HepG2 (cell line): Measurements from ENCODE around the gene FAM168A. TPM values are rescaled to one million over a fixed set of nuclear protein-coding genes. Genes with fewer than 3 reads are reported as not detected.

Source experiments
- ATAC-seq: fragments of 200-7000 bp; cut with Tn5 transposase; 3 replicates; pipeline ENCODE4 v1.9.1; 2020; ENCODE audit warnings: mild to moderate bottlenecking, moderate library complexity
- BruUV-seq: library from RNA; stranded (reverse); fragments of 400-500 nt; replicated peaks from 2 replicates; lab custom pipeline; 2021; lab: Mats Ljungman, UMichigan
- CTCF ChIA-PET: fragments of 300-600 bp; formaldehyde crosslinking; extraction: SDS; loops from one replicate; lab custom pipeline; 2021; ENCODE audit warnings: low total read pairs, inconsistent platforms, low intra/inter-chr PET ratio; lab: Yijun Ruan, JAX
- POLR2A ChIA-PET: fragments of 350-600 bp; sonication (Branson Sonifier 250); formaldehyde crosslinking; loops from one replicate; lab custom pipeline; 2020; ENCODE audit warnings: antibody characterized with exemption, inconsistent platforms; lab: Yijun Ruan, JAX
- DNase-seq: peaks from one replicate; pipeline ENCODE4 v3.0.0-alpha.2; 2015; ENCODE audit warnings: low spot score
- FAIRE-seq: peaks from 3 replicates; lab custom pipeline; 2011; peaks lifted over from hg19 to GRCh38; lab: Jason Lieb, UNC
- H2AFZ ChIP-seq: one replicate; pipeline ENCODE4 v1.6.1; 2011; ENCODE audit warnings: low read length, inconsistent platforms
- H3K27ac ChIP-seq: fragments of 300-600 bp; 3 replicates; pipeline ENCODE4 v1.8.0; 2011; ENCODE audit warnings: mixed run types, mild to moderate bottlenecking, mixed read lengths, low read length, inconsistent platforms; ENCODE audit not compliant: insufficient read depth; ENCODE audit errors: extremely low read length
- H3K27me3 ChIP-seq, 2 experiments: fragments of 200-600 bp in 1 of 2; 2 replicates in 1 of 2; 3 replicates in 1 of 2; pipeline versions ENCODE4 v1.6.0 to v1.8.0; 2011; ENCODE audit warnings: low read length in 2 of 2, mild to moderate bottlenecking in 2 of 2, moderate library complexity in 2 of 2, inconsistent platforms in 1 of 2; ENCODE audit not compliant: insufficient read depth in 2 of 2, control insufficient read depth in 1 of 2
- H3K36me3 ChIP-seq, 2 experiments: fragments of 200-600 bp in 1 of 2; replicated peaks in 1 of 2; 2 replicates in 1 of 2; 3 replicates in 1 of 2; pipeline versions ENCODE4 v1.5.1 to v1.8.0; 2011; ENCODE audit warnings: low read length in 2 of 2, inconsistent platforms in 1 of 2; ENCODE audit not compliant: insufficient read depth in 2 of 2, control insufficient read depth in 1 of 2
- H3K4me1 ChIP-seq: 2 replicates; pipeline ENCODE4 v1.5.1; 2012; ENCODE audit warnings: low read length, inconsistent platforms; ENCODE audit not compliant: insufficient read depth
- H3K4me2 ChIP-seq: 2 replicates; pipeline ENCODE4 v1.6.0; 2011; ENCODE audit warnings: low read depth, low read length, inconsistent platforms
- H3K4me3 ChIP-seq, 3 experiments: fragments of 200-600 bp in 1 of 3; sonication (generic), shearing (Covaris generic) in 1 of 3; replicated peaks in 1 of 3; 2 replicates each; pipeline ENCODE4 v1.5.1; 2011 to 2016; ENCODE audit warnings: low read length in 3 of 3, inconsistent platforms in 2 of 3, low read depth in 2 of 3, mild to moderate bottlenecking in 2 of 3, control low read depth in 1 of 3, mixed read lengths in 1 of 3; ENCODE audit not compliant: insufficient read depth in 1 of 3
- H3K79me2 ChIP-seq: one replicate; pipeline ENCODE4 v1.6.1; 2011; ENCODE audit warnings: low read length, inconsistent platforms; ENCODE audit not compliant: insufficient read depth
- H3K9ac ChIP-seq: 2 replicates; pipeline ENCODE4 v1.6.0; 2011; ENCODE audit warnings: mild to moderate bottlenecking, low read depth, low read length, inconsistent platforms; ENCODE audit not compliant: insufficient read depth
- H3K9me3 ChIP-seq: 2 replicates; pipeline ENCODE4 v1.5.1; 2012; ENCODE audit warnings: mild to moderate bottlenecking, low read length
- H4K20me1 ChIP-seq: 2 replicates; pipeline ENCODE4 v1.6.0; 2011; ENCODE audit warnings: inconsistent platforms, mild to moderate bottlenecking, low read length, moderate library complexity; ENCODE audit not compliant: insufficient read depth
- ATF7-NPFF ChIP-seq: sonication (generic); formaldehyde crosslinking; IDR thresholded peaks from 2 replicates; pipeline ENCODE4 v1.8.1; 2023; ENCODE audit warnings: mild to moderate bottlenecking, low read depth, missing genetic modification reagents, moderate library complexity
- ATRX ChIP-seq: sonication (generic); formaldehyde crosslinking; IDR thresholded peaks from 2 replicates; pipeline ENCODE4 v1.4.0; 2020; ENCODE audit warnings: missing genetic modification reagents, borderline replicate concordance
- ELF3 ChIP-seq: IDR thresholded peaks from 2 replicates; pipeline ENCODE4 v1.6.1; 2016; ENCODE audit warnings: missing genetic modification reagents, missing compliant biosample characterization
- FOXK2 ChIP-seq: fragments of 450-650 bp; IDR thresholded peaks from 2 replicates; pipeline ENCODE4 v1.6.1; 2016
- GLI4 ChIP-seq: sonication (generic); formaldehyde crosslinking; IDR thresholded peaks from 2 replicates; pipeline ENCODE4 v1.5.1; 2020; ENCODE audit warnings: missing genetic modification reagents, mild to moderate bottlenecking, moderate library complexity, borderline replicate concordance
- KAT8 ChIP-seq: IDR thresholded peaks from 2 replicates; pipeline ENCODE4 v1.6.1; 2016; ENCODE audit warnings: missing genetic modification reagents, missing compliant biosample characterization
- MEF2D ChIP-seq: sonication (generic); formaldehyde crosslinking; IDR thresholded peaks from 2 replicates; pipeline ENCODE4 v1.5.1; 2020; ENCODE audit warnings: mild to moderate bottlenecking, missing genetic modification reagents
- MYNN ChIP-seq: sonication (generic); formaldehyde crosslinking; IDR thresholded peaks from 2 replicates; pipeline ENCODE4 v1.4.0; 2020; ENCODE audit warnings: mild to moderate bottlenecking, low read depth, missing genetic modification reagents
- RXRA ChIP-seq: sonication (generic); formaldehyde crosslinking; IDR thresholded peaks from 2 replicates; pipeline ENCODE4 v1.5.1; 2020; ENCODE audit warnings: missing genetic modification reagents
- SRY ChIP-seq: sonication (generic); formaldehyde crosslinking; IDR thresholded peaks from 2 replicates; pipeline ENCODE4 v1.8.0; 2022; ENCODE audit warnings: mild to moderate bottlenecking, missing genetic modification reagents
- TBL1XR1 ChIP-seq: fragments of 150-350 bp; IDR thresholded peaks from 2 replicates; pipeline ENCODE4 v1.6.1; 2014; ENCODE audit warnings: borderline replicate concordance, low read length; ENCODE audit not compliant: partially characterized antibody
- ZBTB49 ChIP-seq: sonication (generic); formaldehyde crosslinking; IDR thresholded peaks from 2 replicates; pipeline ENCODE4 v1.4.0; 2020; ENCODE audit warnings: missing genetic modification reagents, borderline replicate concordance
- WGBS: methylation state at CpG from one replicate; pipeline ENCODE4 v1.1.6; 2017; ENCODE audit warnings: low lambda C conversion rate; 5-methylcytosine and 5-hydroxymethylcytosine counted together
- in situ Hi-C: cut with HindIII; loops from 2 replicates; pipeline ENCODE4 v1.10.0; 2017; ENCODE audit warnings: low pct_unique_long_range_greater_than_20kb; ENCODE audit not compliant: extremely low pct_ligation_motif_present
- intact Hi-C: fragments of 100-400 bp; cut with micrococcal nuclease; formaldehyde crosslinking; loops from one replicate; pipeline ENCODE4 v1.10.0; 2022; ENCODE audit not compliant: unreplicated experiment
- polyA plus RNA-seq, 8 experiments: library from polyadenylated mRNA; depleted of rRNA in 3 of 8; stranded (reverse) in 7 of 8; unstranded in 1 of 8; fragments of >200 nt; fragmentation: Illumina TruSeq in 4 of 8; extraction: Trizol in 4 of 8; gene quantifications; 2 replicates each; pipeline versions ENCODE4 v1.2.1 to v1.2.3, GENCODE V29; 2011 to 2016; ENCODE audit warnings: low read depth in 4 of 8, missing spikeins in 1 of 8, mixed read lengths in 1 of 8; ENCODE audit not compliant: insufficient read depth in 1 of 8
- total RNA-seq, 5 experiments: library from RNA; depleted of rRNA; stranded (reverse); fragments of >200 nt; fragmentation: Illumina TruSeq; extraction: Trizol; gene quantifications; 2 replicates each; pipeline ENCODE4 v1.2.3, GENCODE V29; 2016; ENCODE audit warnings: low read depth in 1 of 5

Gene FAM168A
- total and polyA plus RNA-seq, 2 of the 13 experiments (the other 11 are each of a cell fraction or from before 2014, with no cell fraction given), result 13.9 to 15.8 TPM

GRCh38 chr11:73355109-73355508 is 242.8 kb downstream of the FAM168A start:
- Histone ChIP-seq H3K9me3 (no peaks in the 10 kb centered on the region), H3K9ac (no peak overlapping the region)
- no peak for ATAC-seq
- 97% methylated on average over 4 of the region's 4 CpGs for WGBS
- no peak for TF ChIP-seq MEF2D (CRISPR knock-in tag)
- TF ChIP-seq ATRX (CRISPR knock-in tag), result no peak
- no peak for TF ChIP-seq TBL1XR1
- TF ChIP-seq, all 625 proteins: peak for 0
- intact Hi-C loops (no loop called here), in situ Hi-C loops (no loop called here)
- no peaks in the 10 kb centered on the region for H3K4me1 ChIP-seq
- H3K36me3 ChIP-seq, result peaks cover 8 to 35% of the 10 kb centered on the region in 2 experiments; a peak in 4 of 5 replicates
- DNase-seq, result no peak
- CTCF ChIA-PET, result no interaction called here
- H3K4me2 ChIP-seq, result no peak overlapping the region
- H3K4me3 ChIP-seq, result no peak overlapping the region
- no peaks in the 10 kb centered on the region for H3K79me2 ChIP-seq
- FAIRE-seq, result no peak
- 0 out of 2 replicates have a peak, but pooled peaks cover 3% of the 10 kb centered on the region for H4K20me1 ChIP-seq
- H3K27ac ChIP-seq, result no peak overlapping the region
- POLR2A ChIA-PET, result no interaction called here
- BruUV-seq, result no TSS peak
- no peaks in the 10 kb centered on the region for H3K27me3 ChIP-seq
- no peak overlapping the region for H2AFZ ChIP-seq

GRCh38 chr11:73353422-73353821 is 244.5 kb downstream of the FAM168A start:
- peaks cover 8 to 31% of the 10 kb centered on the region in 2 experiments; a peak in 4 of 5 replicates for H3K36me3 ChIP-seq
- H3K4me2 ChIP-seq, result no peak overlapping the region
- 0 out of 2 replicates have a peak, but pooled peaks cover 3% of the 10 kb centered on the region for H4K20me1 ChIP-seq
- no peaks in the 10 kb centered on the region for H3K79me2 ChIP-seq
- no peak for FAIRE-seq
- no peak overlapping the region for H3K9ac ChIP-seq
- POLR2A ChIA-PET, result no interaction called here
- no peaks in the 10 kb centered on the region for H3K4me1 ChIP-seq
- DNase-seq, result no peak
- no peak overlapping the region for H2AFZ ChIP-seq
- no peak overlapping the region for H3K4me3 ChIP-seq
- BruUV-seq, result no TSS peak
- CTCF ChIA-PET, result no interaction called here
- no peaks in the 10 kb centered on the region for H3K9me3 ChIP-seq
- intact Hi-C loops (no loop called here), in situ Hi-C loops (loop anchor here (5.0 kb wide), 1 partner anchor 39 kb away; no protein-coding TSS in a partner anchor)
- no peaks in the 10 kb centered on the region for H3K27me3 ChIP-seq
- H3K27ac ChIP-seq, result no peak overlapping the region
- WGBS, result 97% methylated on average over 4 of the region's 4 CpGs
- ATAC-seq, result no peak
- TF ChIP-seq ZBTB49 (CRISPR knock-in tag), result no peak
- TF ChIP-seq ATF7-NPFF, result no peak
- no peak for TF ChIP-seq FOXK2
- TF ChIP-seq GLI4 (CRISPR knock-in tag), result no peak
- no peak for TF ChIP-seq MYNN (CRISPR knock-in tag)
- TF ChIP-seq KAT8, result no peak
- no peak for TF ChIP-seq ELF3 (CRISPR knock-in tag)
- no peak for TF ChIP-seq SRY (CRISPR knock-in tag)
- no peak for TF ChIP-seq RXRA (CRISPR knock-in tag)
